ENCODE measurements around the gene DUSP23.

The DUSP23 gene

DNA sequence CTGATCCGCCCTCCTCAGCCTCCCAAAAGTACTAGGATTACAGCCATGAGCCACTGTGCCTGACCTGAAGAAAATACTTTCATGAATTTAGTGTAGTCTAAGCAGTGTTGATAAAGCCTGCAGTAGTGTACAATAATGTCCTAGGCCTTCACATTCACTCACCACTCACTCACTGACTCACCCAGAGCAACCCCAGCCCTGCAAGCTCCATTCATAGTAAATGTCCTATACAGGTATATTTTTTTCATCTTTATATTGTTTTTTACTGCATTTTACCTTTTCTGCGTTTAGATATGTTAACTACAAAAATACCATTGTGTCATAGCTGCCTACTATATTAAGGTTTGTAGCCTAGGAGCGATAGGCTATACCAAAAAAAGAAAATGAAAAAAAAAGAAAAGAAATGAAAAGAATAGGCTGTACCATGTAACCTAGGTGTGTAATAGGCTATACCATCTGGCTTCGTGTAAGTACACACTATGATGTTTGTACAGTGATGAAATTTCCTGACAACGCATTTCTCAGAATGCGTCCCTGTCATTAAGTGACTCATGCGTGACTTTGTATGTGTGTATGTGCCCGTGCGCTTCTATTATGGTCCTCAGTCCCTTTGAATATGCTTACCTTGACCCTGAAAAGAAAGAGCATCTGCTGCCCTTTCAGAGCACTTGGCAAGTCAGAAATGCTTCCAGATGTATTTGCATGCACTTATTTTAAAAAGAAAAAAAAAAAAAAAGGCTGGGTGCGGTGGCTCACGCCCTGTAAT, 36.7 kb downstream of the DUSP23 start:
- no peaks in the 10 kb centered on the region for H3K4me1 ChIP-seq (ENCODE audit: control insufficient read depth, insufficient read depth, low read length)
- no peaks in the 10 kb centered on the region for H3K36me3 ChIP-seq (ENCODE audit: insufficient read depth, low read length)
- peaks cover 42% of the 10 kb centered on the region for H3K27me3 ChIP-seq (ENCODE audit: control insufficient read depth, insufficient read depth, low read length)
- H3K4me2 ChIP-seq (ENCODE audit: low read length): no peak overlapping the region
- no peak overlapping the region for H3K9ac ChIP-seq (ENCODE audit: low read depth, low read length)
- H3K9me3 ChIP-seq (replicated peaks; ENCODE audit: low read length): no peaks in the 10 kb centered on the region
- H3K4me3 ChIP-seq (ENCODE audit: low read length): no peak overlapping the region

GRCh38 chr1:159821171-159821867, 40.6 kb downstream of the DUSP23 start:
- peaks cover 45% of the 10 kb centered on the region for H3K27me3 ChIP-seq (ENCODE audit: control insufficient read depth, insufficient read depth, low read length)
- no peaks in the 10 kb centered on the region for H3K4me1 ChIP-seq (ENCODE audit: control insufficient read depth, insufficient read depth, low read length)
- no peak overlapping the region for H3K4me3 ChIP-seq (ENCODE audit: low read length)
- no peaks in the 10 kb centered on the region for H3K36me3 ChIP-seq (ENCODE audit: insufficient read depth, low read length)
- H3K4me2 ChIP-seq (ENCODE audit: low read length): no peak overlapping the region
- H3K9ac ChIP-seq (ENCODE audit: low read depth, low read length): no peak overlapping the region
- H3K9me3 ChIP-seq (replicated peaks; ENCODE audit: low read length): no peaks in the 10 kb centered on the region

DNA sequence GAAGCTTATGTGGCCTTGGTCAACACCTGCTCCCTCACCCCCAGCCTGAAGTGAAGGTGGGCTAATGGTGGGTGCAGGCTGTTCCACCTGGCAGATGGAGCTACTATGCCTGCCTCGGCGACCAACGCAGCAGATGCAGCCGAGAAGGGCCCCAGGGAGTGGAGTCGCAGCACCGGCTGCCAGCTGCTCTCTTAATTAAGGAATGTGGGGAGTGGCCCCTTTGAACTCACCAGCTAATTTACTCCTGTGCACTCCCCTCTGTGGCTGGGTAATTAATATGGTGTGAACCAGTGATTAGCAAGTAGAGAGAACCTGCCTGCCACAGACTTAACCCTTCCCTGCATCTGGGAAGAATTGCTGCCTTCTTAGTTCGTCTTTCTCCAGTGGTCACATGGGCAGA, 42.6 kb downstream of the DUSP23 start:
- no peak overlapping the region for H3K4me3 ChIP-seq (ENCODE audit: low read length)
- peaks cover 45% of the 10 kb centered on the region for H3K27me3 ChIP-seq (ENCODE audit: control insufficient read depth, insufficient read depth, low read length)
- H3K9me3 ChIP-seq (replicated peaks; ENCODE audit: low read length): no peaks in the 10 kb centered on the region
- no peaks in the 10 kb centered on the region for H3K4me1 ChIP-seq (ENCODE audit: control insufficient read depth, insufficient read depth, low read length)
- H3K9ac ChIP-seq (ENCODE audit: low read depth, low read length): no peak overlapping the region
- no peaks in the 10 kb centered on the region for H3K36me3 ChIP-seq (ENCODE audit: insufficient read depth, low read length)
- H3K4me2 ChIP-seq (ENCODE audit: low read length): no peak overlapping the region

- Histone ChIP-seq H3K4me3 (ENCODE audit: low read length) (no peak overlapping the region), H3K4me2 (ENCODE audit: low read length) (no peak overlapping the region), H3K4me1 (ENCODE audit: control insufficient read depth, insufficient read depth, low read length) (peaks cover 9% of the 10 kb centered on the region), H3K9ac (ENCODE audit: low read depth, low read length) (no peak overlapping the region), H3K27me3 (ENCODE audit: control insufficient read depth, insufficient read depth, low read length) (peaks cover 37% of the 10 kb centered on the region), H3K9me3 (replicated peaks; ENCODE audit: low read length) (no peaks in the 10 kb centered on the region), H3K36me3 (ENCODE audit: insufficient read depth, low read length) (no peaks in the 10 kb centered on the region)
These were observed 44.8 kb downstream of the DUSP23 start for GRCh38 chr1:159825564-159825963.

GRCh38 chr1:159826441-159827101, 45.8 kb downstream of the DUSP23 start, which contains the start of gene SLAMF8:
Gene SLAMF8 (plus strand): TSS chr1:159826873. CDS start chr1:159826899, 26 bp downstream.
- Histone ChIP-seq H3K4me2 (ENCODE audit: low read length) (no peak within 1 kb of the TSS), H3K4me3 (ENCODE audit: low read length) (no peak within 1 kb of the TSS), H3K4me1 (ENCODE audit: control insufficient read depth, insufficient read depth, low read length) (peaks cover 12% of the 10 kb centered on the region), H3K9me3 (replicated peaks; ENCODE audit: low read length) (no peaks in the 10 kb centered on the region), H3K9ac (ENCODE audit: low read depth, low read length) (no peak within 1 kb of the TSS), H3K36me3 (ENCODE audit: insufficient read depth, low read length) (no peaks in the 10 kb centered on the region), H3K27me3 (ENCODE audit: control insufficient read depth, insufficient read depth, low read length) (peaks cover 28% of the 10 kb centered on the region)

GRCh38 chr1:159827102-159827490, 46.3 kb downstream of the DUSP23 start:
- Histone ChIP-seq H3K9me3 (replicated peaks; ENCODE audit: low read length) (no peaks in the 10 kb centered on the region), H3K4me2 (ENCODE audit: low read length) (no peak overlapping the region), H3K9ac (ENCODE audit: low read depth, low read length) (no peak overlapping the region), H3K36me3 (ENCODE audit: insufficient read depth, low read length) (no peaks in the 10 kb centered on the region), H3K4me3 (ENCODE audit: low read length) (no peak overlapping the region), H3K27me3 (ENCODE audit: control insufficient read depth, insufficient read depth, low read length) (peaks cover 23% of the 10 kb centered on the region), H3K4me1 (ENCODE audit: control insufficient read depth, insufficient read depth, low read length) (peaks cover 12% of the 10 kb centered on the region)

DNA sequence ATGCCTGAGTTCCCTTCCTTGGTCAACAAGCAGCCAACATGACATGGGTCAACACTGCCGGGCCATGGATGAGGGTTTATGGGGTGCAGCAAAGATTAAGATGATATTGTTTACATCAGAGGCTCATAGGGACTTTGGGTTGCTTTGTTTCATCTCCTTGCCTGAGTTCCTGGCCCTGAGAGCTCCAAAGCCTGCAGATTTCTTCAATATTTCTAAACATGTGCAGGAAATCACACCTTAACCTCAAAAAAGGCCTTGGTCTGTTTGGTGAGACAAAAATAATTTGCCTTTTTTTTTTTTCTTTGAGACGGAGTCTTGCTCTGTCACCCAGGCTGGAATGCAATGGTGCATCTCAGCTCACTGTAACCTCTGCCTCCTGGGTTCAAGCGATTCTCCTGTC, 46.8 kb downstream of the DUSP23 start:
- Histone ChIP-seq H3K27me3 (ENCODE audit: control insufficient read depth, insufficient read depth, low read length) (peaks cover 18% of the 10 kb centered on the region), H3K4me1 (ENCODE audit: control insufficient read depth, insufficient read depth, low read length) (peaks cover 12% of the 10 kb centered on the region), H3K4me3 (ENCODE audit: low read length) (no peak overlapping the region), H3K4me2 (ENCODE audit: low read length) (no peak overlapping the region), H3K36me3 (ENCODE audit: insufficient read depth, low read length) (no peaks in the 10 kb centered on the region), H3K9ac (ENCODE audit: low read depth, low read length) (no peak overlapping the region), H3K9me3 (replicated peaks; ENCODE audit: low read length) (no peaks in the 10 kb centered on the region)

GRCh38 chr1:159828176-159828575, 47.4 kb downstream of the DUSP23 start:
- Histone ChIP-seq H3K36me3 (ENCODE audit: insufficient read depth, low read length) (no peaks in the 10 kb centered on the region), H3K4me3 (ENCODE audit: low read length) (no peak overlapping the region), H3K9me3 (replicated peaks; ENCODE audit: low read length) (no peaks in the 10 kb centered on the region), H3K9ac (ENCODE audit: low read depth, low read length) (no peak overlapping the region), H3K4me1 (ENCODE audit: control insufficient read depth, insufficient read depth, low read length) (peaks cover 12% of the 10 kb centered on the region), H3K27me3 (ENCODE audit: control insufficient read depth, insufficient read depth, low read length) (peaks cover 12% of the 10 kb centered on the region), H3K4me2 (ENCODE audit: low read length) (no peak overlapping the region)

DNA sequence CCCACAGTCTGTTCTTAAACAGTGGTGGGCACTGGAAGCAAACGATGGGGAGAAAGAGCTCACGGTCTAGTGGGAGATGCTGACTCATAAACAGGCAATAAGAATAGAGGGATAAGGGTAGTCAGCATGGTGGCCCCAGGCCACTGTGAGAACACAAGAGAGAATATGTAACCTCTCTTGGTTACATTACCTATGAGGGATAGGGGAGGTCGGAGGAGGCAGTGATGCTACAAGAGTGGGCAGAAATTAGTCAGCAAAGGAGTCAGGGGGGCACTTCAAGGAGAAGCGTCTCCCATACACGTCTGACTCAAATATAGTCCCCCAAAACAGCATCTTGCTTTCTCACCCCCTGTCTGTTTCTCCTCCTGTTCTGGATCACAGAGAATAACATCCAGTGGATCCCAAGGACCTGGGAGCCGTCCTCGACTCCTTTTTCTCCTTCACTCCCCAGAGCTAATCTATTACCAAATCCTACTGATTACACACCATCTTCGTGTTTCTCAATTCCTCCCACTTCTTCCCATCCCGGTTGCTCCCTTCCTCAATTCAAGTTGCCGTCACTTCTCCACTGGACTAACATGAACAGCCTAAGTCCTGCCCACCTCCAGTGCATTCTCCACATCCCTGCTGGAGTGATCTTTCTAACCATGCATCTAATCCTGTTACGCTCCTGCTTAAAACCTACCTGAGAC, 48.0 kb downstream of the DUSP23 start:
- no peak overlapping the region for H3K4me2 ChIP-seq (ENCODE audit: low read length)
- H3K9me3 ChIP-seq (replicated peaks; ENCODE audit: low read length): no peaks in the 10 kb centered on the region
- H3K4me3 ChIP-seq (ENCODE audit: low read length): no peak overlapping the region
- no peak overlapping the region for H3K9ac ChIP-seq (ENCODE audit: low read depth, low read length)
- peaks cover 12% of the 10 kb centered on the region for H3K4me1 ChIP-seq (ENCODE audit: control insufficient read depth, insufficient read depth, low read length)
- H3K27me3 ChIP-seq (ENCODE audit: control insufficient read depth, insufficient read depth, low read length): peaks cover 7% of the 10 kb centered on the region
- H3K36me3 ChIP-seq (ENCODE audit: insufficient read depth, low read length): no peaks in the 10 kb centered on the region

GRCh38 chr1:159829273-159829634, 48.5 kb downstream of the DUSP23 start:
- H3K36me3 ChIP-seq (ENCODE audit: insufficient read depth, low read length): no peaks in the 10 kb centered on the region
- H3K4me3 ChIP-seq (ENCODE audit: low read length): no peak overlapping the region
- H3K9ac ChIP-seq (ENCODE audit: low read depth, low read length): no peak overlapping the region
- no peaks in the 10 kb centered on the region for H3K9me3 ChIP-seq (replicated peaks; ENCODE audit: low read length)
- peaks cover 12% of the 10 kb centered on the region for H3K4me1 ChIP-seq (ENCODE audit: control insufficient read depth, insufficient read depth, low read length)
- H3K27me3 ChIP-seq (ENCODE audit: control insufficient read depth, insufficient read depth, low read length): peaks cover 4% of the 10 kb centered on the region
- no peak overlapping the region for H3K4me2 ChIP-seq (ENCODE audit: low read length)

DNA sequence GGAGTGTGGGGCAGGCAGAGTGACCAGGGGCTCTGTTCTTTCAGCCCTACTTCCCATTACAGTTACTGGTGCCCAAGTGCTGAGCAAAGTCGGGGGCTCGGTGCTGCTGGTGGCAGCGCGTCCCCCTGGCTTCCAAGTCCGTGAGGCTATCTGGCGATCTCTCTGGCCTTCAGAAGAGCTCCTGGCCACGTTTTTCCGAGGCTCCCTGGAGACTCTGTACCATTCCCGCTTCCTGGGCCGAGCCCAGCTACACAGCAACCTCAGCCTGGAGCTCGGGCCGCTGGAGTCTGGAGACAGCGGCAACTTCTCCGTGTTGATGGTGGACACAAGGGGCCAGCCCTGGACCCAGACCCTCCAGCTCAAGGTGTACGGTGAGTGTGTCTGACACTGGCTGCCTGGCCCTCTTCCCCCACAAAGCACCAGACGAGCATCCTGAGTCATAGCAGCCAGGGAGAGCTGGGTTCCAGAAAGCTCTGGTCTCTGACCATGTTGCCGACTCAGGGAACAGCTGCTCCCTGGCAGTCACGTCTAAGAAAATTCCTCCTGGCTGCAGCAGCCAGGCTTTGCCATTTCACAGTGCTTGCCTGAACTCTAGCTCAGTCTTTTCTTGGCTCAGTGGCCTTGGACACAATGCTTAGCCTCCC, 49.2 kb downstream of the DUSP23 start:
- Histone ChIP-seq H3K4me3 (ENCODE audit: low read length) (no peak overlapping the region), H3K9ac (ENCODE audit: low read depth, low read length) (no peak overlapping the region), H3K4me1 (ENCODE audit: control insufficient read depth, insufficient read depth, low read length) (peaks cover 12% of the 10 kb centered on the region), H3K27me3 (ENCODE audit: control insufficient read depth, insufficient read depth, low read length) (peaks cover 3% of the 10 kb centered on the region), H3K36me3 (ENCODE audit: insufficient read depth, low read length) (no peaks in the 10 kb centered on the region), H3K4me2 (ENCODE audit: low read length) (peak overlapping the region; percentile 15), H3K9me3 (replicated peaks; ENCODE audit: low read length) (no peaks in the 10 kb centered on the region)

All from skeletal muscle satellite cell (primary cell).